Loucy (cell line): Measurements from ENCODE around the gene MCF2L.

ENCODE experiments used
- H2AFZ ChIP-seq: fragments of 200-600 bp; sonication (generic); 2 replicates; pipeline ENCODE4 v1.6.0; 2016; ENCODE audit warnings: antibody characterized with exemption, mild to moderate bottlenecking, low read length, moderate library complexity
- H3F3A ChIP-seq: fragments of 200-600 bp; 2 replicates; pipeline ENCODE4 v1.6.0; 2016; ENCODE audit warnings: antibody characterized with exemption, low read depth, mild to moderate bottlenecking
- H3K27me3 ChIP-seq: fragments of 200-600 bp; sonication (generic); 2 replicates; pipeline ENCODE4 v1.6.1; 2014; ENCODE audit warnings: low read length, mild to moderate bottlenecking; ENCODE audit not compliant: insufficient read depth, poor library complexity, severe bottlenecking
- H3K36me3 ChIP-seq: fragments of 200-600 bp; sonication (generic); 2 replicates; pipeline ENCODE4 v1.6.1; 2016; ENCODE audit warnings: low read length; ENCODE audit not compliant: insufficient read depth
- H3K4me1 ChIP-seq: fragments of 200-600 bp; sonication (generic); 2 replicates; pipeline ENCODE4 v1.5.1; 2014; ENCODE audit warnings: low read length, mild to moderate bottlenecking; ENCODE audit not compliant: insufficient read depth, poor library complexity, severe bottlenecking
- H3K4me2 ChIP-seq: fragments of 200-600 bp; sonication (generic); 2 replicates; pipeline ENCODE4 v1.6.0; 2014; ENCODE audit warnings: antibody characterized with exemption, low read length, low read depth, mild to moderate bottlenecking; ENCODE audit not compliant: poor library complexity, severe bottlenecking
- H3K4me3 ChIP-seq: fragments of 200-600 bp; sonication (generic); 2 replicates; pipeline ENCODE4 v1.5.1; 2014; ENCODE audit warnings: low read length, mild to moderate bottlenecking, mixed read lengths; ENCODE audit not compliant: poor library complexity, severe bottlenecking
- H3K79me2 ChIP-seq: fragments of 200-600 bp; sonication (generic); 2 replicates; pipeline ENCODE4 v1.6.1; 2014; ENCODE audit warnings: low read length; ENCODE audit not compliant: insufficient read depth
- H3K9ac ChIP-seq: fragments of 200-600 bp; sonication (generic); 2 replicates; pipeline ENCODE4 v1.6.0; 2014; ENCODE audit warnings: mild to moderate bottlenecking, low read depth, low read length, moderate library complexity; ENCODE audit not compliant: poor library complexity, severe bottlenecking
- H3K9me2 ChIP-seq: fragments of 200-600 bp; sonication (generic); replicated peaks from 2 replicates; pipeline ENCODE4 v1.6.1; 2016; ENCODE audit warnings: low read depth, low read length, mixed read lengths
- H3K9me3 ChIP-seq: fragments of 200-600 bp; sonication (generic); 2 replicates; pipeline ENCODE4 v1.6.1; 2014; ENCODE audit warnings: mild to moderate bottlenecking, antibody characterized with exemption, low read length, low read depth; ENCODE audit not compliant: insufficient read depth
- H4K20me1 ChIP-seq: fragments of 200-600 bp; sonication (generic); 2 replicates; pipeline ENCODE4 v1.6.0; 2014; ENCODE audit warnings: antibody characterized with exemption, low read length, mild to moderate bottlenecking; ENCODE audit not compliant: insufficient read depth, poor library complexity, severe bottlenecking
- CTCF ChIP-seq: fragments of 200-600 bp; sonication (generic); conservative IDR thresholded peaks from 2 replicates; pipeline ENCODE4 v1.5.1; 2014; ENCODE audit warnings: mild to moderate bottlenecking, antibody characterized with exemption, low read length
- EZH2phosphoT487 ChIP-seq: fragments of 200-600 bp; IDR thresholded peaks from 2 replicates; pipeline ENCODE4 v1.6.1; 2018; ENCODE audit warnings: antibody characterized with exemption, mild to moderate bottlenecking, moderate library complexity, borderline replicate concordance

The MCF2L gene

GRCh38 chr13:113013303-113013702, 44.3 kb downstream of the MCF2L start:
- H3K9me3 ChIP-seq: no peaks in the 10 kb centered on the region; the same call in 1 of the 2 replicates
- no peaks in the 10 kb centered on the region for H4K20me1 ChIP-seq
- no peak overlapping the region for H3K4me3 ChIP-seq
- H3K36me3 ChIP-seq: no peaks in the 10 kb centered on the region
- no peaks in the 10 kb centered on the region for H3K9me2 ChIP-seq
- H3K4me1 ChIP-seq: no peaks in the 10 kb centered on the region
- H3K9ac ChIP-seq: no peak overlapping the region
- no peaks in the 10 kb centered on the region for H3K27me3 ChIP-seq
- no peak overlapping the region for H3K4me2 ChIP-seq
- no peaks in the 10 kb centered on the region for H3F3A ChIP-seq
- no peak overlapping the region for H2AFZ ChIP-seq
- TF ChIP-seq CTCF (no peak), EZH2phosphoT487 (no peak)
- no peaks in the 10 kb centered on the region for H3K79me2 ChIP-seq

- Histone ChIP-seq H3K27me3 (no peaks in the 10 kb centered on the region), H3K36me3 (no peaks in the 10 kb centered on the region), H3K79me2 (no peaks in the 10 kb centered on the region), H3K9me3 (no peaks in the 10 kb centered on the region; the same call in 1 of the 2 replicates), H4K20me1 (no peaks in the 10 kb centered on the region), H3K4me1 (no peaks in the 10 kb centered on the region), H2AFZ (no peak overlapping the region), H3F3A (no peaks in the 10 kb centered on the region), H3K4me2 (no peak overlapping the region), H3K4me3 (no peak overlapping the region), H3K9me2 (no peaks in the 10 kb centered on the region), H3K9ac (no peak overlapping the region)
- no peak for TF ChIP-seq EZH2phosphoT487
- no peak for TF ChIP-seq CTCF
Measured at GRCh38 chr13:113013878-113014751, 45.1 kb downstream of the MCF2L start.

GRCh38 chr13:113014752-113015745, 46.0 kb downstream of the MCF2L start:
- no peaks in the 10 kb centered on the region for H3K4me1 ChIP-seq
- H3K79me2 ChIP-seq: no peaks in the 10 kb centered on the region
- no peaks in the 10 kb centered on the region; the same call in 1 of the 2 replicates for H3K9me3 ChIP-seq
- H3K9me2 ChIP-seq: no peaks in the 10 kb centered on the region
- H2AFZ ChIP-seq: no peak overlapping the region
- H3K4me3 ChIP-seq: no peak overlapping the region
- no peaks in the 10 kb centered on the region for H3F3A ChIP-seq
- H3K9ac ChIP-seq: no peak overlapping the region
- no peaks in the 10 kb centered on the region for H4K20me1 ChIP-seq
- H3K36me3 ChIP-seq: no peaks in the 10 kb centered on the region
- no peak overlapping the region for H3K4me2 ChIP-seq
- H3K27me3 ChIP-seq: no peaks in the 10 kb centered on the region
- TF ChIP-seq CTCF (no peak), EZH2phosphoT487 (no peak)
